ENCODE results near the gene PLCB1. TPM values are rescaled to one million over a fixed set of nuclear protein-coding genes. Genes with fewer than 3 reads are reported as not detected.

The PLCB1 gene
- total and polyA plus RNA-seq, 10 of the 15 experiments (the other 5 are each of a cell fraction or from before 2014, with no cell fraction given): 0.05 to 5.3 (median 0.17) TPM; not detected in 1

- ChIA-PET RAD21 (ENCODE audit: unreplicated experiment) (no interaction called here), CTCF (interaction anchor here (1.1 kb wide), 1 partner anchor 734 kb away, joined by 3 read pairs; no protein-coding TSS in a partner anchor), SMC1A (ENCODE audit: uncharacterized antibody, unreplicated experiment) (no interaction called here), POLR2A (no interaction called here)
- no peak for FAIRE-seq
- Histone ChIP-seq H3K27ac (ENCODE audit: control insufficient read depth, insufficient read depth) (no peak overlapping the region), H3K36me3 (ENCODE audit: control insufficient read depth in 2 of 2, insufficient read depth in 2 of 2, low read length in 1 of 2) (no peaks in the 10 kb centered on the region), H3K4me2 (ENCODE audit: control insufficient read depth, insufficient read depth) (no peak overlapping the region), H3K79me2 (ENCODE audit: control insufficient read depth, insufficient read depth, low read length) (no peaks in the 10 kb centered on the region), H3K27me3 (replicated peaks in 1 of 2; ENCODE audit: control insufficient read depth in 2 of 2, insufficient read depth in 2 of 2, low read length in 1 of 2) (no peaks in the 10 kb centered on the region), H3K9me3 (replicated peaks; ENCODE audit: control insufficient read depth, insufficient read depth, low read length) (no peaks in the 10 kb centered on the region), H2AFZ (ENCODE audit: control insufficient read depth, low read depth, low read length) (no peak overlapping the region), H4K20me1 (ENCODE audit: control insufficient read depth, insufficient read depth) (no peaks in the 10 kb centered on the region), H3K9ac (ENCODE audit: control insufficient read depth, insufficient read depth, low read length) (no peak overlapping the region), H3K4me1 (ENCODE audit: control insufficient read depth, insufficient read depth, low read length) (no peaks in the 10 kb centered on the region), H3K4me3 (no peak overlapping the region)
- intact Hi-C loops (cut with micrococcal nuclease; ENCODE audit: unreplicated experiment) (no loop called here), in situ Hi-C loops (cut with MboI) (no loop called here)
- 1% methylated on average over 3 of the region's 3 CpGs for WGBS (ENCODE audit: insufficient coverage, insufficient replicate concordance, low lambda C conversion rate, missing lambda C conversion rate)
- ATAC-seq: no peak
- no peak for DNase-seq (ENCODE audit: low read depth, low spot score)
- BruUV-seq (replicated peaks): no TSS peak
- TF ChIP-seq ZNF687 (IDR thresholded peaks at IDR 0.05) (no peak), TCF3 (IDR thresholded peaks at IDR 0.05; ENCODE audit: borderline replicate concordance, insufficient read depth, low read depth, low read length) (no peak), BCLAF1 (IDR thresholded peaks at IDR 0.05) (no peak), ATF3 (IDR thresholded peaks at IDR 0.05; ENCODE audit: borderline replicate concordance, extremely low read depth, low read depth, low read length) (no peak), SMAD1 (IDR thresholded peaks at IDR 0.05; ENCODE audit: low read depth, partially characterized antibody) (no peak), SUZ12 (IDR thresholded peaks at IDR 0.05; ENCODE audit: unreplicated experiment) (no peak), GABPA (IDR thresholded peaks at IDR 0.05; ENCODE audit: low read depth) (no peak), TCF12 (IDR thresholded peaks at IDR 0.05; ENCODE audit: low read depth, low read length) (no peak), IKZF1 (conservative IDR thresholded peaks at IDR 0.05) (no peak), ZBED1 (IDR thresholded peaks at IDR 0.05; ENCODE audit: borderline replicate concordance) (no peak), ZNF622 (IDR thresholded peaks at IDR 0.05) (no peak), IKZF2 (IDR thresholded peaks at IDR 0.05) (no peak), GATAD2B (conservative IDR thresholded peaks at IDR 0.05; ENCODE audit: low read depth) (no peak), PRDM15 (CRISPR knock-in tag; IDR thresholded peaks at IDR 0.05) (no peak), CBX5 (IDR thresholded peaks at IDR 0.05; ENCODE audit: low read depth) (no peak)
Measured at GRCh38 chr20:8670893-8671215, 538.8 kb downstream of the PLCB1 start.
